Fibroblast of skin of right quadriceps (primary cell): ENCODE data around the gene GNAT3.

Experiments
- DNase-seq: peaks from one replicate; pipeline ENCODE4 v3.0.0-alpha.2; 2013

The GNAT3 gene

GRCh38 chr7:80460857-80461256 lies 51.0 kb downstream of the GNAT3 start:
- DNase-seq, result no peak

- DNase-seq, result no peak
Measured at GRCh38 chr7:80459776-80460510, 51.9 kb downstream of the GNAT3 start.

GRCh38 chr7:80458822-80459725 lies 52.8 kb downstream of the GNAT3 start:
- DNase-seq, result no peak

- DNase-seq, result peak; percentile 41
Measured at GRCh38 chr7:80453699-80454340, 58.0 kb downstream of the GNAT3 start.

- peak; percentile 64 for DNase-seq
Measured at GRCh38 chr7:80450621-80451308, 61.1 kb downstream of the GNAT3 start.

- no peak for DNase-seq
Measured at GRCh38 chr7:80449836-80450235, 62.0 kb downstream of the GNAT3 start.

- peak; percentile 20 for DNase-seq
Measured at GRCh38 chr7:80445351-80445750, 66.5 kb downstream of the GNAT3 start.

GRCh38 chr7:80444811-80445210 lies 67.1 kb downstream of the GNAT3 start:
- DNase-seq, result no peak

GRCh38 chr7:80443325-80443724 lies 68.5 kb downstream of the GNAT3 start:
- DNase-seq, result peak; percentile 18

GRCh38 chr7:80440883-80441282 lies 71.0 kb downstream of the GNAT3 start:
- peak; percentile 44 for DNase-seq

GRCh38 chr7:80439894-80440821 lies 71.7 kb downstream of the GNAT3 start:
- DNase-seq, result peak; percentile 86

- no peak for DNase-seq
Measured at GRCh38 chr7:80435521-80435920, 76.3 kb downstream of the GNAT3 start.

GRCh38 chr7:80434047-80434446 lies 77.8 kb downstream of the GNAT3 start:
- DNase-seq, result no peak

GRCh38 chr7:80432166-80432565 lies 79.7 kb downstream of the GNAT3 start:
- DNase-seq, result no peak

- DNase-seq, result no peak
Measured at GRCh38 chr7:80429181-80429580, 82.7 kb downstream of the GNAT3 start.

- peak; percentile 65 for DNase-seq
Measured at GRCh38 chr7:80428161-80429054, 83.5 kb downstream of the GNAT3 start.

GRCh38 chr7:80427218-80427617 lies 84.6 kb downstream of the GNAT3 start:
- DNase-seq, result no peak

GRCh38 chr7:80420876-80421275 lies 91.0 kb downstream of the GNAT3 start:
- DNase-seq, result no peak

- DNase-seq, result no peak
Measured at GRCh38 chr7:80417211-80417793, 94.6 kb downstream of the GNAT3 start.

GRCh38 chr7:80415522-80415921 lies 96.3 kb downstream of the GNAT3 start:
- DNase-seq, result peak; percentile 29
